ENCODE data around the gene GPS2. TPM values are rescaled to one million over a fixed set of nuclear protein-coding genes. Genes with fewer than 3 reads are reported as not detected.

Gene GPS2
- total RNA-seq, 1 donor from 2014 or later = 56.8 TPM

GRCh38 chr17:7296189-7296861, 18.8 kb downstream of the GPS2 start:
- Mint-ChIP-seq H3K4me1 (ENCODE audit: unreplicated experiment) (peaks cover 18% of the 10 kb centered on the region), H3K36me3 (ENCODE audit: low read depth, unreplicated experiment) (no peaks in the 10 kb centered on the region), H3K4me3 (ENCODE audit: unreplicated experiment) (no peak overlapping the region), H3K27me3 (ENCODE audit: unreplicated experiment) (peaks cover 15% of the 10 kb centered on the region), H3K27ac (ENCODE audit: unreplicated experiment) (no peak overlapping the region), H3K9me3 (ENCODE audit: unreplicated experiment) (no peaks in the 10 kb centered on the region)
- DNase-seq (ENCODE audit: low spot score) = peak; percentile 95
- TF ChIP-seq CTCF (IDR thresholded peaks at IDR 0.05; ENCODE audit: unreplicated experiment) = peak; percentile 79

- Mint-ChIP-seq H3K9me3 (ENCODE audit: unreplicated experiment) (no peaks in the 10 kb centered on the region), H3K4me3 (ENCODE audit: unreplicated experiment) (no peak overlapping the region), H3K4me1 (ENCODE audit: unreplicated experiment) (peaks cover 18% of the 10 kb centered on the region), H3K27ac (ENCODE audit: unreplicated experiment) (no peak overlapping the region), H3K27me3 (ENCODE audit: unreplicated experiment) (peaks cover 15% of the 10 kb centered on the region), H3K36me3 (ENCODE audit: low read depth, unreplicated experiment) (no peaks in the 10 kb centered on the region)
- TF ChIP-seq CTCF (IDR thresholded peaks at IDR 0.05; ENCODE audit: unreplicated experiment) = no peak
- no peak for DNase-seq (ENCODE audit: low spot score)
These were observed 19.7 kb downstream of the GPS2 start for GRCh38 chr17:7295230-7296180.

GRCh38 chr17:7294614-7295153, 20.5 kb downstream of the GPS2 start, which contains the start of gene YBX2:
Gene YBX2 (minus strand): TSS chr17:7294639. CDS start chr17:7294500, 139 bp downstream.
- Mint-ChIP-seq H3K27ac (ENCODE audit: unreplicated experiment) (no peak within 1 kb of the TSS), H3K4me1 (ENCODE audit: unreplicated experiment) (peaks cover 14% of the 10 kb centered on the region), H3K27me3 (ENCODE audit: unreplicated experiment) (peaks cover 11% of the 10 kb centered on the region), H3K36me3 (ENCODE audit: low read depth, unreplicated experiment) (no peaks in the 10 kb centered on the region), H3K4me3 (ENCODE audit: unreplicated experiment) (peak within 1 kb of the TSS; percentile 78), H3K9me3 (ENCODE audit: unreplicated experiment) (no peaks in the 10 kb centered on the region)
- peak; percentile 82 for DNase-seq (ENCODE audit: low spot score)
- no peak for TF ChIP-seq CTCF (IDR thresholded peaks at IDR 0.05; ENCODE audit: unreplicated experiment)

GRCh38 chr17:7293816-7294613, 21.1 kb downstream of the GPS2 start:
- peak; percentile 36 for DNase-seq (ENCODE audit: low spot score)
- Mint-ChIP-seq H3K36me3 (ENCODE audit: low read depth, unreplicated experiment) (no peaks in the 10 kb centered on the region), H3K27me3 (ENCODE audit: unreplicated experiment) (peaks cover 11% of the 10 kb centered on the region), H3K9me3 (ENCODE audit: unreplicated experiment) (no peaks in the 10 kb centered on the region), H3K4me1 (ENCODE audit: unreplicated experiment) (peaks cover 14% of the 10 kb centered on the region), H3K27ac (ENCODE audit: unreplicated experiment) (no peak overlapping the region), H3K4me3 (ENCODE audit: unreplicated experiment) (peak overlapping the region; percentile 78)
- no peak for TF ChIP-seq CTCF (IDR thresholded peaks at IDR 0.05; ENCODE audit: unreplicated experiment)

All from endothelial cell (in vitro differentiated cells).